NCI-H69 (cell line): ENCODE data around the gene SPINK1.
"Not testable (repeated sequence)": the region's sequence is repeated elsewhere in the genome, so short reads cannot be mapped to it uniquely, and the experiment has no call there.

Source experiments
- DNase-seq: peaks from one replicate; lab custom pipeline; 2025; lab: John Stamatoyannopoulos, UW

SPINK1 gene

GRCh38 chr5:147809830-147810666 is 21.4 kb downstream of the SPINK1 start:
- no peak for DNase-seq

- peak; percentile 74 for DNase-seq
Observed at GRCh38 chr5:147805030-147805454, 26.4 kb downstream of the SPINK1 start.

GRCh38 chr5:147804334-147804733 is 27.1 kb downstream of the SPINK1 start:
- peak; percentile 65 for DNase-seq

GRCh38 chr5:147803926-147804325 is 27.5 kb downstream of the SPINK1 start:
- no peak for DNase-seq

- DNase-seq = not testable (repeated sequence)
Observed at GRCh38 chr5:147803161-147803560, 28.3 kb downstream of the SPINK1 start.

- no peak for DNase-seq
Observed at GRCh38 chr5:147801461-147801860, 30.0 kb downstream of the SPINK1 start.

GRCh38 chr5:147800491-147800890 is 31.0 kb downstream of the SPINK1 start:
- no peak for DNase-seq

GRCh38 chr5:147796556-147797308 is 34.7 kb downstream of the SPINK1 start:
- DNase-seq = no peak

GRCh38 chr5:147791181-147791580 is 40.3 kb downstream of the SPINK1 start:
- DNase-seq = no peak

GRCh38 chr5:147789820-147790219 is 41.7 kb downstream of the SPINK1 start:
- no peak for DNase-seq

- DNase-seq = no peak
Observed at GRCh38 chr5:147788023-147788422, 43.4 kb downstream of the SPINK1 start.

GRCh38 chr5:147786142-147786541 is 45.3 kb downstream of the SPINK1 start:
- no peak for DNase-seq

- no peak for DNase-seq
Observed at GRCh38 chr5:147784146-147784987, 47.1 kb downstream of the SPINK1 start.

- peak; percentile 100 for DNase-seq
Observed at GRCh38 chr5:147782110-147783028, 49.1 kb downstream of the SPINK1 start, which contains the start of gene JAKMIP2. Gene JAKMIP2, minus strand, starts transcription at chr5:147782728. Its CDS starts 110,922 bp downstream, at chr5:147671806.

- peak; percentile 60 for DNase-seq
Observed at GRCh38 chr5:147780924-147781573, 50.4 kb downstream of the SPINK1 start.

- no peak for DNase-seq
Observed at GRCh38 chr5:147779694-147780093, 51.8 kb downstream of the SPINK1 start.

GRCh38 chr5:147776989-147777388 is 54.5 kb downstream of the SPINK1 start:
- no peak for DNase-seq
